ENCODE data around the gene KIFC3.

The KIFC3 gene

GRCh38 chr16:57741660-57742191 lies 60.6 kb downstream of the KIFC3 start:
- Histone ChIP-seq H3K4me1 (ENCODE audit: control insufficient read depth in 1 of 2, insufficient read depth in 2 of 2, low read length in 2 of 2) (peaks cover 6 to 11% of the 10 kb centered on the region in 2 donors), H3K36me3 (ENCODE audit: control insufficient read depth in 1 of 2, insufficient read depth in 2 of 2, low read length in 2 of 2) (peaks cover 9 to 16% of the 10 kb centered on the region in 2 donors), H3K27ac (ENCODE audit: low read depth, low read length) (no peak overlapping the region)

DNA sequence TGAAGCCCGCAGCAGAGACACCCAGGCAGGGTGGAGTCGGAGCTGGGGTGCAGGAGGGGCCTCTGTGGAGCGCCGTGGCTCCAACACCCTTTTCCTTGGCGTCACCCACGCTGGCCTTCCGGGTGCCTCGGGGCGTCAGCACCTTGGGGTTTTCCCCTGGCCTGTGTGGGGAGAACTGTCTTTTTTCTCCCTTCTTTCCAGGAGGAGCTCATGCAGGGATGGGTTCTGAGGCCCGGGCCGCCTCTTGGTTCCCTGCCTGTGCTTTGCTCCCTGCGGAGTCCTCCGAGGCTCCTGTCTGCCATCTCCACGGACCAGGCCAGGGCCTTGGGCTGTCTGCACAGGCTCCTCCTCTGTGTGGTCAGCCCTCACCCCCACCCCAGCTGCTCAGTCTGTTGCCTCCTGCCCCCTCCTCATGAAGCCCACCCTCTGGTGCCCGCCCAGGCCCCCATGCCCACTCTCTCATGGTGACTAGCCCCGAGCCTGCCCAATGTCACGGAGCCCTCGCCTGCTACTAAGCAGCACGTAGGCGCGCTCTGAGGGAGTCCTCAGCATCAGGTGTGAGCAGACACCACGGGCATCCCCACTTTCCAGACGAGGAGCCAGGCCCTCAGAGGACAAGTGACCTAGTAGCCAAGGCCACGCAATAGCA lies 61.7 kb downstream of the KIFC3 start:
- no peak overlapping the region for H3K27ac ChIP-seq (ENCODE audit: low read depth, low read length)
- peaks cover 9 to 16% of the 10 kb centered on the region in 2 donors for H3K36me3 ChIP-seq (ENCODE audit: control insufficient read depth in 1 of 2, insufficient read depth in 2 of 2, low read length in 2 of 2)
- no peak overlapping the region for H3K9ac ChIP-seq (ENCODE audit: low read depth in 1 of 2, low read length in 2 of 2)
- no peak overlapping the region for H3K4me3 ChIP-seq (ENCODE audit: low read depth in 1 of 2, low read length in 2 of 2)
- no peaks in the 10 kb centered on the region for H3K9me3 ChIP-seq (ENCODE audit: control insufficient read depth in 1 of 2, low read length in 2 of 2)
- H3K4me1 ChIP-seq (ENCODE audit: control insufficient read depth in 1 of 2, insufficient read depth in 2 of 2, low read length in 2 of 2) = peaks cover 14 to 18% of the 10 kb centered on the region in 2 donors
- H3K27me3 ChIP-seq (ENCODE audit: control insufficient read depth in 1 of 2, insufficient read depth in 2 of 2, low read length in 2 of 2) = no peaks in the 10 kb centered on the region

More at GRCh38 chr16:57741660-57742191, 60.6 kb downstream of the KIFC3 start:
- Histone ChIP-seq H3K9me3 (ENCODE audit: control insufficient read depth in 1 of 2, low read length in 2 of 2) (no peaks in the 10 kb centered on the region), H3K4me3 (ENCODE audit: low read depth in 1 of 2, low read length in 2 of 2) (no peak overlapping the region), H3K9ac (ENCODE audit: low read depth in 1 of 2, low read length in 2 of 2) (no peak overlapping the region), H3K27me3 (ENCODE audit: control insufficient read depth in 1 of 2, insufficient read depth in 2 of 2, low read length in 2 of 2) (no peaks in the 10 kb centered on the region)

DNA sequence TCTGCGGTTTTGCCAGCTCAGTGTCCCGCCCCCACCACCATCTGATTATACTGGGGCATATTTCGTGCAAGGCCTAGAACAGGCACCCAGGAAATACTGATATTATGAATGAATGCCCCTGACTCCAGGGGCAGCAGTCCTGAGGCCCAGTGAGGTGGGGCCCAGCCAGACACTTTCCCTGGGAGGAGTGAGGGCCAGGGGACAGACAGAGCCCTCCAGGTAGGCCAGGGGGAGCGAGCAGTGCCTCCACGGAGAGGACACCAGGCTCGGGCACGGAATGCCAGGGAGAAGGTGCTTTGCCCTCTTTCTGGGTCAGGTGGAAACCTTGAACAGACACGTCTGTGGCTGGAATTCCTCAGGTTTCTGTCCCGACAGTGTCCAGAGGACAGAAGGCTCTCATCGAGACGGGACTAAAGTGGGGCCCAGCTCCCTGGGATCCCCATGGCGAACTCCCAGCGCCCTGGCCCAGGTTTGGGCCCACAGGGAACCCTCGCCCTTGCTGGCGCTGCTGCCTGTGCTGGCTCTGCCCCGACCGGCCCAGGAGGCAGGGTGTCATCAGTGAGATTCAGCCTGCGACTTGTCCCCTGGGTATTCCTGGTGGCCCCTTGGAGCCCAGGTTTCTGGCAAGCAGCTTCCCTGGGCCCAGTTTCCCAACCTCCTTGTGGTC lies 62.4 kb downstream of the KIFC3 start:
- Histone ChIP-seq H3K9me3 (ENCODE audit: control insufficient read depth in 1 of 2, low read length in 2 of 2) (no peaks in the 10 kb centered on the region), H3K4me1 (ENCODE audit: control insufficient read depth in 1 of 2, insufficient read depth in 2 of 2, low read length in 2 of 2) (peaks cover 14 to 18% of the 10 kb centered on the region in 2 donors), H3K27me3 (ENCODE audit: control insufficient read depth in 1 of 2, insufficient read depth in 2 of 2, low read length in 2 of 2) (no peaks in the 10 kb centered on the region), H3K9ac (ENCODE audit: low read depth in 1 of 2, low read length in 2 of 2) (no peak overlapping the region), H3K27ac (ENCODE audit: low read depth, low read length) (no peak overlapping the region), H3K36me3 (ENCODE audit: control insufficient read depth in 1 of 2, insufficient read depth in 2 of 2, low read length in 2 of 2) (peaks cover 9 to 15% of the 10 kb centered on the region in 2 donors), H3K4me3 (ENCODE audit: low read depth in 1 of 2, low read length in 2 of 2) (no peak overlapping the region)

GRCh38 chr16:57738844-57739243 lies 63.4 kb downstream of the KIFC3 start:
- Histone ChIP-seq H3K9ac (ENCODE audit: low read depth in 1 of 2, low read length in 2 of 2) (no peak overlapping the region), H3K27me3 (ENCODE audit: control insufficient read depth in 1 of 2, insufficient read depth in 2 of 2, low read length in 2 of 2) (no peaks in the 10 kb centered on the region), H3K4me1 (ENCODE audit: control insufficient read depth in 1 of 2, insufficient read depth in 2 of 2, low read length in 2 of 2) (peaks cover 21 to 23% of the 10 kb centered on the region in 2 donors), H3K9me3 (ENCODE audit: control insufficient read depth in 1 of 2, low read length in 2 of 2) (no peaks in the 10 kb centered on the region), H3K27ac (ENCODE audit: low read depth, low read length) (no peak overlapping the region), H3K4me3 (ENCODE audit: low read depth in 1 of 2, low read length in 2 of 2) (no peak overlapping the region), H3K36me3 (ENCODE audit: control insufficient read depth in 1 of 2, insufficient read depth in 2 of 2, low read length in 2 of 2) (peaks cover 6 to 9% of the 10 kb centered on the region in 2 donors)

GRCh38 chr16:57736419-57737351 lies 65.6 kb downstream of the KIFC3 start:
- H3K4me3 ChIP-seq (ENCODE audit: low read depth in 1 of 2, low read length in 2 of 2) = peak overlapping the region; percentile 85 to 98
- H3K9ac ChIP-seq (ENCODE audit: low read depth in 1 of 2, low read length in 2 of 2) = peak overlapping the region; percentile 65
- H3K9me3 ChIP-seq (ENCODE audit: control insufficient read depth in 1 of 2, low read length in 2 of 2) = no peaks in the 10 kb centered on the region
- no peaks in the 10 kb centered on the region for H3K27me3 ChIP-seq (ENCODE audit: control insufficient read depth in 1 of 2, insufficient read depth in 2 of 2, low read length in 2 of 2)
- H3K36me3 ChIP-seq (ENCODE audit: control insufficient read depth in 1 of 2, insufficient read depth in 2 of 2, low read length in 2 of 2) = peaks cover 0 to 2% of the 10 kb centered on the region in 2 donors
- H3K4me1 ChIP-seq (ENCODE audit: control insufficient read depth in 1 of 2, insufficient read depth in 2 of 2, low read length in 2 of 2) = peaks cover 21 to 23% of the 10 kb centered on the region in 2 donors
- no peak overlapping the region for H3K27ac ChIP-seq (ENCODE audit: low read depth, low read length)

DNA sequence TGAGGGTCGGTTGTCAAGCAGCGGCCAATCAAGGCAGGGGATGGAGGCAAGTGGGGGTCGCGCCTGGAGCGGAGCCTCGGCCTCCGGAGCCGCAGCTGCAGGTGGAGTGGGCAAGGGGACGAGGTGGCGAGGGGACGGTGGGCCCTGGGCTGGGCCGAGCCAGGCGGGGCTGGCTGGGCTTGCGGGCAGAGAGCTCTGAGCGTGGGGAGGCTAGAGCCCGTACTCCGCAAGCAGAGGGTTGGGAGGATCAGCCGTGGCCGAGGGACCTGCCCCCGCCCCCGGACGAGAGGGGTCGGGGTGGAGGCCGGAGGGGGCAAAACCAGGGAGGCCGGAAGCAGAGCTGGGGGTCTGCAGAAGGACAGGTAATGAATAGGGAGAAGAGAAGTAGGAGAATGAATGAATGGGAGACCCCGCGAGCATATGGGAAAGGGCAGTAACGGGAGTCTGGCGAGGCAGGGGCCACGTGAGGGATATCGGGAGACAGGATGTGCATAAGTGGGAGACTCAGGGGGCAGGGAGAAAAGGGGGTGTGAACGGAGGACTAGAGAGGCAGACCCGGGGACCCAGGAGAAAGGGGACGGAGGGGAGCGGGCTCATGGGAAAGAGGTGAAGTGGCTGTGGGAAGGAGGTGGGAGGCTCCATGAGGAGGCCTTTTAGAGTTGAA lies 66.4 kb downstream of the KIFC3 start, which contains the start of gene KATNB1:
Gene KATNB1 (plus strand): TSS at position 16 of the 664 bp plus-strand sequence. CDS start 1,474 bp downstream, outside the sequence.
- Histone ChIP-seq H3K4me3 (ENCODE audit: low read depth in 1 of 2, low read length in 2 of 2) (peak within 1 kb of the TSS; percentile 85 to 98), H3K4me1 (ENCODE audit: control insufficient read depth in 1 of 2, insufficient read depth in 2 of 2, low read length in 2 of 2) (peaks cover 21 to 23% of the 10 kb centered on the region in 2 donors), H3K9ac (ENCODE audit: low read depth in 1 of 2, low read length in 2 of 2) (peak within 1 kb of the TSS; percentile 77 to 88), H3K9me3 (ENCODE audit: control insufficient read depth in 1 of 2, low read length in 2 of 2) (no peaks in the 10 kb centered on the region), H3K36me3 (ENCODE audit: control insufficient read depth in 1 of 2, insufficient read depth in 2 of 2, low read length in 2 of 2) (peaks cover 0 to 1% of the 10 kb centered on the region in 2 donors), H3K27me3 (ENCODE audit: control insufficient read depth in 1 of 2, insufficient read depth in 2 of 2, low read length in 2 of 2) (no peaks in the 10 kb centered on the region), H3K27ac (ENCODE audit: low read depth, low read length) (peak within 1 kb of the TSS; percentile 77)

GRCh38 chr16:57734925-57735754 lies 67.2 kb downstream of the KIFC3 start:
- H3K27ac ChIP-seq (ENCODE audit: low read depth, low read length) = peak overlapping the region; percentile 77
- no peaks in the 10 kb centered on the region for H3K36me3 ChIP-seq (ENCODE audit: control insufficient read depth in 1 of 2, insufficient read depth in 2 of 2, low read length in 2 of 2)
- no peaks in the 10 kb centered on the region for H3K27me3 ChIP-seq (ENCODE audit: control insufficient read depth in 1 of 2, insufficient read depth in 2 of 2, low read length in 2 of 2)
- H3K4me1 ChIP-seq (ENCODE audit: control insufficient read depth in 1 of 2, insufficient read depth in 2 of 2, low read length in 2 of 2) = peaks cover 21 to 23% of the 10 kb centered on the region in 2 donors
- no peaks in the 10 kb centered on the region for H3K9me3 ChIP-seq (ENCODE audit: control insufficient read depth in 1 of 2, low read length in 2 of 2)
- H3K4me3 ChIP-seq (ENCODE audit: low read depth in 1 of 2, low read length in 2 of 2) = peak overlapping the region; percentile 85 to 98
- peak overlapping the region; percentile 77 to 88 for H3K9ac ChIP-seq (ENCODE audit: low read depth in 1 of 2, low read length in 2 of 2)

DNA sequence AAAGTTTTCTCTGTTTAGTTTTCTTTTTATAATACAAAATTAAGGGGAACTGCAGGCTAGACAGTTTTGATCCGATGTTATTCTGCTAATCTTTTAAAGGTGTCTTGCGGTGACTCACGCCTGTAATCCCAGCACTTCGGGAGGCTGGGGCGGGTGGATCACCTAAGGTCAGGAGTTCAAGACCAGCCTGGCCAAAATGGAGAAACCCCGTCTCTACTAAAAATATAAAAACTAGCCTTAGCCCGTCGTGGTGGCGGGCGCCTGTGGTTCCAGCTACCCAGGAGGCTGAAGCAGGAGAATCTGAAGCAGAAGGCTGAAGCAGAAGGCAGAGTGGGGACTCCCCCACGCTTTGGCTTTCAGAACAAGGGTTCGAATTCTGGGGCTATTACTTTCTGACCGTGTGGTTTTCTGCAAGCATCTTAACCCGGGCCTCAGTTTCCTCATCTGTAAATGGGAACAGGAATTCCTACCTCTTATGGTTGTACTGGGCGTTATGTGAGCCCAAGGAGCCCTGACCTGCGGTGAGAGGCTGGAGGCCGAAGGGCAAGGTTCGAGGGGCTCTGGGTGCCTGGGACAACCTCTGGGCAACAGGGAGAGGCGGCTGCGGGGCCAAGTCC lies 67.9 kb downstream of the KIFC3 start:
- H3K4me3 ChIP-seq (ENCODE audit: low read depth in 1 of 2, low read length in 2 of 2) = peak overlapping the region; percentile 85 to 88
- H3K4me1 ChIP-seq (ENCODE audit: control insufficient read depth in 1 of 2, insufficient read depth in 2 of 2, low read length in 2 of 2) = peaks cover 21 to 23% of the 10 kb centered on the region in 2 donors
- H3K36me3 ChIP-seq (ENCODE audit: control insufficient read depth in 1 of 2, insufficient read depth in 2 of 2, low read length in 2 of 2) = no peaks in the 10 kb centered on the region
- H3K27ac ChIP-seq (ENCODE audit: low read depth, low read length) = peak overlapping the region; percentile 77
- H3K9me3 ChIP-seq (ENCODE audit: control insufficient read depth in 1 of 2, low read length in 2 of 2) = no peaks in the 10 kb centered on the region
- H3K9ac ChIP-seq (ENCODE audit: low read depth in 1 of 2, low read length in 2 of 2) = peak overlapping the region; percentile 77 to 88
- H3K27me3 ChIP-seq (ENCODE audit: control insufficient read depth in 1 of 2, insufficient read depth in 2 of 2, low read length in 2 of 2) = no peaks in the 10 kb centered on the region

All from duodenal mucosa (tissue), 2 donors.